ENCODE data around the gene C3orf38. TPM values are rescaled to one million over a fixed set of nuclear protein-coding genes. Genes with fewer than 3 reads are reported as not detected.

C3orf38 gene
- total RNA-seq, 4 donors from 2014 or later, result 11.9 to 24.1 (median 18.3) TPM

DNA sequence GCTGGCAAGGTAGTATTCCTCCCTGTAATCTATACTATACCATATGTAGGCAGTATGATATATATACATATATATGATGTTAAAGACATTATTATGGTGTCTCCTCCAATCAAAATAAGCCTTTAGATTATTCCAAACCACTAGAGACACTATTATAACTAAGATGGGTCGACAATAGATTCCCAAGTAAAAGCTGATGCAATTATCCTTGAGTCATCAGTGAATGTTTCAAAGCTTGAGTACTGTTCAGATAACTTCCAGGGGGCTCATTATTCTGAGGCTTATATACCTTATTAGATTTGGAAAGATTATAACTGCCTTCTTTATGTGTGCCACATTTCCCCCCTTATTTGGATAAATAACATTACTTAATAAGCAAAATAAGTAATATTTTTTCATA is 11.9 kb upstream of the C3orf38 start:
- Histone ChIP-seq H3K36me3 (peaks cover 0 to 50% (median 4%) of the 10 kb centered on the region in 4 donors), H3K9me3 (no peaks in the 10 kb centered on the region), H3K4me1 (peaks cover 0 to 4% (median 0%) of the 10 kb centered on the region in 4 donors), H3K4me3 (no peak overlapping the region), H3K27ac (no peak overlapping the region), H3K27me3 (no peaks in the 10 kb centered on the region)
- intact Hi-C loops (cut with DNase I; ENCODE audit: low total_unique reads) (no loop called here), in situ Hi-C loops (cut with MboI; ENCODE audit: low pct_ligation_motif_present in 1 of 4, low pct_unique_long_range_greater_than_20kb in 1 of 4, low sequenced_read_pairs in 3 of 4) (no loop called here)
- WGBS, 2 donors (ENCODE audit: low coverage in 1 of 2), result 60 to 89% methylated on average over 1 of the region's 1 CpG
- DNase-seq, result no peak
- TF ChIP-seq POLR2AphosphoS5 (IDR thresholded peaks at IDR 0.05) (no peak), EP300 (IDR thresholded peaks at IDR 0.05; ENCODE audit: low read depth) (no peak), CTCF (IDR thresholded peaks at IDR 0.05) (no peak), POLR2A (IDR thresholded peaks at IDR 0.05) (no peak)

DNA sequence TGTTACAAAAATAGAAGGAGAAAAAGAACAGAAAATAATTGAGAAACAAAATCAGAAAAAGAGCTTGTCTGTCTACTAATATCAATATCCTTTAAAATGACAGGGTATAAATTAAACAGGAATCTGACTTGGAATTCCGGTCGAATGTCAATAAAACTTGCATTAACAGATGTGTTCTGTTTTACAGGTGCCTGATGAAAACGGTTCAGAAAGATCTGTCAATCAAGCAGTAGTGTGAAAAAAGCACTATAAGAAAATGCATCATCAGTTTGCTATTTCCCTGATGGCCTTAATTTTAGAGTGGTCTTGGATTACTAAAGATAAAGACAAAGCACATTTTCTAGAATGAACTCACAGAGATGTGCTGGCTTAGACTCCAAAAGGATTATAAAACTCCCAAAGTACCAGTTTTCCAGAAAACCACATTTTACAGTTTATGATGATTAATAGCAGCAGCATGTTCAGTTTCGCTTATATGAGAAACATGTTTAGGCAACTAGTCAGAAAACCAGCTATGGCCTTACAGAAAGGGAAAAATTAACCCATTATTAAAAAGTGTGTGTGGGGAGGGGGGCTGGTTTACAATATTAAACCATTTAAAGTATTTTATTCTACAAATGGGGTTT is 8.2 kb upstream of the C3orf38 start:
- no peak for DNase-seq
- H3K27me3 ChIP-seq, result no peaks in the 10 kb centered on the region
- intact Hi-C loops (cut with DNase I; ENCODE audit: low total_unique reads), result no loop called here
- H3K36me3 ChIP-seq, result peaks cover 0 to 37% (median under 1%) of the 10 kb centered on the region in 4 donors
- in situ Hi-C loops (cut with MboI; ENCODE audit: low pct_ligation_motif_present in 1 of 4, low pct_unique_long_range_greater_than_20kb in 1 of 4, low sequenced_read_pairs in 3 of 4), result no loop called here
- no peaks in the 10 kb centered on the region for H3K4me1 ChIP-seq
- no peaks in the 10 kb centered on the region for H3K9me3 ChIP-seq
- TF ChIP-seq POLR2A (IDR thresholded peaks at IDR 0.05) (no peak), CTCF (IDR thresholded peaks at IDR 0.05) (no peak), POLR2AphosphoS5 (IDR thresholded peaks at IDR 0.05) (no peak), EP300 (IDR thresholded peaks at IDR 0.05; ENCODE audit: low read depth) (no peak)
- 61 to 70% methylated on average over 4 of the region's 4 CpGs for WGBS, 2 donors (ENCODE audit: low coverage in 1 of 2)
- H3K27ac ChIP-seq, result no peak overlapping the region
- H3K4me3 ChIP-seq, result no peak overlapping the region

- Histone ChIP-seq H3K9me3 (no peaks in the 10 kb centered on the region), H3K4me3 (no peak overlapping the region), H3K27me3 (no peaks in the 10 kb centered on the region), H3K27ac (no peak overlapping the region), H3K36me3 (peaks cover 0 to 36% (median 0%) of the 10 kb centered on the region in 4 donors), H3K4me1 (no peaks in the 10 kb centered on the region)
- 68 to 74% methylated on average over 3 of the region's 3 CpGs for WGBS, 2 donors (ENCODE audit: low coverage in 1 of 2)
- no peak for DNase-seq
- in situ Hi-C loops (cut with MboI; ENCODE audit: low pct_ligation_motif_present in 1 of 4, low pct_unique_long_range_greater_than_20kb in 1 of 4, low sequenced_read_pairs in 3 of 4) (no loop called here), intact Hi-C loops (cut with DNase I; ENCODE audit: low total_unique reads) (no loop called here)
- no peak for TF ChIP-seq POLR2AphosphoS5 (IDR thresholded peaks at IDR 0.05)
- TF ChIP-seq EP300 (IDR thresholded peaks at IDR 0.05; ENCODE audit: low read depth), result no peak
- no peak for TF ChIP-seq CTCF (IDR thresholded peaks at IDR 0.05)
- no peak for TF ChIP-seq POLR2A (IDR thresholded peaks at IDR 0.05)
These were observed 7.6 kb upstream of the C3orf38 start for GRCh38 chr3:88142094-88142624.

- Histone ChIP-seq H3K36me3 (no peaks in the 10 kb centered on the region), H3K4me3 (no peak overlapping the region), H3K27me3 (no peaks in the 10 kb centered on the region), H3K9me3 (no peaks in the 10 kb centered on the region), H3K4me1 (peaks cover 5 to 28% (median 18%) of the 10 kb centered on the region in 4 donors), H3K27ac (no peak overlapping the region)
- DNase-seq, result no peak
- in situ Hi-C loops (cut with MboI; ENCODE audit: low pct_ligation_motif_present in 1 of 4, low pct_unique_long_range_greater_than_20kb in 1 of 4, low sequenced_read_pairs in 3 of 4), result no loop called here
- TF ChIP-seq POLR2AphosphoS5 (IDR thresholded peaks at IDR 0.05), result no peak
- TF ChIP-seq POLR2A (IDR thresholded peaks at IDR 0.05), result no peak
- TF ChIP-seq CTCF (IDR thresholded peaks at IDR 0.05), result no peak
- TF ChIP-seq EP300 (IDR thresholded peaks at IDR 0.05; ENCODE audit: low read depth), result no peak
- intact Hi-C loops (cut with DNase I; ENCODE audit: low total_unique reads), result no loop called here
These were observed 2.5 kb upstream of the C3orf38 start for GRCh38 chr3:88147261-88147660.

Data from transverse colon (tissue), 4 donors.